Spleen (tissue), 7 donors: Measurements from ENCODE around the gene PADI2.

Experiments
- CTCF ChIP-seq, 11 experiments: fragments of 200-600 bp in 7 of 11; fragments of 450-650 bp in 4 of 11; sonication (generic) in 4 of 11; IDR thresholded peaks in 8 of 11; conservative IDR thresholded peaks in 3 of 11; 1 replicate in 7 of 11; 2 replicates in 4 of 11; pipeline versions ENCODE4 v1.4.0 to v1.8.0; 2016 to 2021; ENCODE audit warnings: antibody characterized with exemption in 11 of 11, inconsistent platforms in 4 of 11, mild to moderate bottlenecking in 1 of 11
- POLR2A ChIP-seq, 3 donors: fragments of 450-650 bp; IDR thresholded peaks; one replicate each; pipeline ENCODE4 v1.5.1; 2017; ENCODE audit warnings: antibody characterized with exemption in 3 of 3, mild to moderate bottlenecking in 1 of 3
- POLR2AphosphoS5 ChIP-seq, 3 donors: sonication (generic); formaldehyde crosslinking; IDR thresholded peaks; one replicate each; pipeline ENCODE4 v1.5.1; 2017; ENCODE audit warnings: antibody characterized with exemption in 3 of 3
- donor health status: DM: no; HTN: no; CAD: no; lungs with moderate emphysema.
- donor health status: DM: no; HTN: no; CAD: no.
- donor health status: DM: no; HTN: no; CAD: no.

- TF ChIP-seq POLR2A (IDR thresholded peaks at IDR 0.05) (no peak), CTCF (IDR thresholded peaks at IDR 0.05 in 8 of 11, conservative IDR thresholded peaks at IDR 0.05 in 3 of 11) (no peak), POLR2AphosphoS5 (IDR thresholded peaks at IDR 0.05) (no peak)
Measured at GRCh38 chr1:17081439-17081838, 37.8 kb downstream of the PADI2 start.
